A673 (cell line): ENCODE measurements around the gene HLA-DRA. TPM values are rescaled to one million over a fixed set of nuclear protein-coding genes. Genes with fewer than 3 reads are reported as not detected.

Source experiments
- BruUV-seq: library from RNA; stranded (reverse); fragments of 400-500 nt; replicated peaks from 2 replicates; lab custom pipeline; 2021; lab: Mats Ljungman, UMichigan
- CTCF ChIA-PET: fragments of 300-600 bp; sonication (Branson Sonifier 250); formaldehyde crosslinking; loops from one replicate; lab custom pipeline; 2022; ENCODE audit warnings: antibody characterized with exemption; lab: Charles Lee
- POLR2A ChIA-PET: fragments of 300-600 bp; sonication (Branson Sonifier 250); formaldehyde crosslinking; loops from one replicate; lab custom pipeline; 2022; ENCODE audit warnings: antibody characterized with exemption; ENCODE audit not compliant: low non-redundant PET; lab: Charles Lee
- DNase-seq: peaks from one replicate; pipeline ENCODE4 v3.0.0-alpha.2; 2015; ENCODE audit warnings: low spot score
- H3K27ac ChIP-seq: fragments of 200-600 bp; sonication (generic); 2 replicates; pipeline ENCODE4 v1.5.1; 2016; ENCODE audit warnings: mixed run types, low read depth, mild to moderate bottlenecking, mixed read lengths, antibody characterized with exemption, low read length; ENCODE audit not compliant: poor library complexity, severe bottlenecking
- H3K27me3 ChIP-seq: fragments of 200-600 bp; sonication (generic); replicated peaks from 2 replicates; pipeline ENCODE4 v1.6.1; 2017; ENCODE audit warnings: mixed run types, low read depth, mild to moderate bottlenecking, mixed read lengths, antibody characterized with exemption, low read length; ENCODE audit not compliant: insufficient read depth, poor library complexity
- H3K36me3 ChIP-seq: fragments of 200-600 bp; sonication (generic); 2 replicates; pipeline ENCODE4 v1.6.1; 2016; ENCODE audit warnings: mixed run types, mild to moderate bottlenecking, mixed read lengths, antibody characterized with exemption, low read length; ENCODE audit not compliant: insufficient read depth, poor library complexity, severe bottlenecking
- H3K4me1 ChIP-seq: fragments of 200-600 bp; sonication (generic); 2 replicates; pipeline ENCODE4 v1.6.1; 2017; ENCODE audit warnings: mixed run types, mild to moderate bottlenecking, mixed read lengths, antibody characterized with exemption, low read length; ENCODE audit not compliant: insufficient read depth, poor library complexity, severe bottlenecking
- H3K4me3 ChIP-seq: fragments of 200-600 bp; sonication (generic); 2 replicates; pipeline ENCODE4 v1.5.1; 2016; ENCODE audit warnings: low read depth, mixed run types, mild to moderate bottlenecking, mixed read lengths, low read length; ENCODE audit not compliant: poor library complexity, severe bottlenecking
- H3K9me3 ChIP-seq: fragments of 200-600 bp; sonication (generic); 2 replicates; pipeline ENCODE4 v1.6.1; 2016; ENCODE audit warnings: mixed run types, low read depth, mild to moderate bottlenecking, mixed read lengths, antibody characterized with exemption, low read length; ENCODE audit not compliant: poor library complexity, severe bottlenecking
- EZH2 ChIP-seq: fragments of 200-600 bp; sonication (generic); IDR thresholded peaks from 2 replicates; pipeline ENCODE4 v1.6.1; 2017; ENCODE audit warnings: borderline replicate concordance, low read depth, mild to moderate bottlenecking, mixed read lengths, antibody characterized with exemption, low read length; ENCODE audit not compliant: poor library complexity, severe bottlenecking
- intact Hi-C: fragments of 100-400 bp; cut with micrococcal nuclease; formaldehyde crosslinking; loops from one replicate; pipeline ENCODE4 v1.10.0; 2022; ENCODE audit not compliant: unreplicated experiment
- total RNA-seq: library from RNA; stranded (reverse); gene quantifications from 2 replicates; pipeline ENCODE4 v1.2.3, GENCODE V29; 2021
- TF ChIP-seq, protein P1 (sequence below): fragments of 300-800, 200-600 bp; sonication (generic); conservative IDR thresholded peaks from 2 replicates; pipeline ENCODE4 v1.5.1; 2017; ENCODE audit warnings: low read depth, mild to moderate bottlenecking, antibody characterized with exemption, low read length, moderate library complexity, mixed read lengths

Gene HLA-DRA
- total RNA-seq, 1 experiment from 2014 or later, result not detected

DNA sequence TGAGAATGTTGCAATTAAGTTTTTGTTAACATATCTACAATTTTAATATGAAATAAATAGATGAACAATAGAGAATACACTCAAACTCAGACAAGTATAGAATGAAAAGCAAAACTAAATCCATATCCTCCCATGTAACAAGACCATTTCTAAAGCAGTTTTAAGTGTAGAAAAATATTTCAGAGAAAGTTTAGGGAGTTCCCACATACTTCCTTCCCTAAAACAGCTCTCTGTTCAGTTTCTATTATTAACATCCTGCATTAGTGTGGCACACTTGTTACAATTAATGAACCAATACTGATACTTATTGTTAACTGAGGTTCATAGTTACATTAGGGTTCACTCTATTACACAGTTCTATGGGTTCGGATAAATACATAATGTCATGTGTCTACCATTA is 52.0 kb downstream of the HLA-DRA start:
- BruUV-seq, result no TSS peak
- ChIA-PET POLR2A (no interaction called here), CTCF (no interaction called here)
- H3K4me3 ChIP-seq, result no peak overlapping the region
- H3K27ac ChIP-seq, result no peak overlapping the region
- TF ChIP-seq EZH2, result no peak
- TF ChIP-seq, protein P1, sequence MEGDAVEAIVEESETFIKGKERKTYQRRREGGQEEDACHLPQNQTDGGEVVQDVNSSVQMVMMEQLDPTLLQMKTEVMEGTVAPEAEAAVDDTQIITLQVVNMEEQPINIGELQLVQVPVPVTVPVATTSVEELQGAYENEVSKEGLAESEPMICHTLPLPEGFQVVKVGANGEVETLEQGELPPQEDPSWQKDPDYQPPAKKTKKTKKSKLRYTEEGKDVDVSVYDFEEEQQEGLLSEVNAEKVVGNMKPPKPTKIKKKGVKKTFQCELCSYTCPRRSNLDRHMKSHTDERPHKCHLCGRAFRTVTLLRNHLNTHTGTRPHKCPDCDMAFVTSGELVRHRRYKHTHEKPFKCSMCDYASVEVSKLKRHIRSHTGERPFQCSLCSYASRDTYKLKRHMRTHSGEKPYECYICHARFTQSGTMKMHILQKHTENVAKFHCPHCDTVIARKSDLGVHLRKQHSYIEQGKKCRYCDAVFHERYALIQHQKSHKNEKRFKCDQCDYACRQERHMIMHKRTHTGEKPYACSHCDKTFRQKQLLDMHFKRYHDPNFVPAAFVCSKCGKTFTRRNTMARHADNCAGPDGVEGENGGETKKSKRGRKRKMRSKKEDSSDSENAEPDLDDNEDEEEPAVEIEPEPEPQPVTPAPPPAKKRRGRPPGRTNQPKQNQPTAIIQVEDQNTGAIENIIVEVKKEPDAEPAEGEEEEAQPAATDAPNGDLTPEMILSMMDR, result no peak
- H3K9me3 ChIP-seq, result no peaks in the 10 kb centered on the region
- no peaks in the 10 kb centered on the region for H3K4me1 ChIP-seq
- DNase-seq, result no peak
- intact Hi-C loops, result no loop called here
- no peaks in the 10 kb centered on the region for H3K36me3 ChIP-seq
- peaks cover 10% of the 10 kb centered on the region for H3K27me3 ChIP-seq

DNA sequence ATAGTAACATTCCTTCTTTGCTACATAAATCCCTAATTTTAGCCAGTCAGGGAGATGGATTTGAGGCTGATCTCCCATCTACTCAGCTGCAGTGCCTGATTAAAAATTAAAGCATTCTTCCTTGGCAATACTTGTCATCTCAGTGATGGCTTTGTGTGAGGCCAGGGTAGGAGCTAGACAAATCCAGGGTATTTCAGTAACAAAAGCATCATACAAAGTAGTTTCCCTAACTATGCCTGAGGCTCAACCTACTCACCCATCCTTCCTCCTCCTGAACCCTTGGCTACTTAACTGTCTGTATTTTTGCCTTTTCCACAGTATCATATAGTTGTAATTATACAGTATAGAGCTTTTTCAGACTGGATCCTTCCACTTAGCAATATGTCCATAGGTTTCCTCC is 52.7 kb downstream of the HLA-DRA start:
- TF ChIP-seq EZH2, result no peak
- TF ChIP-seq, protein P1, result no peak
- no peak overlapping the region for H3K4me3 ChIP-seq
- H3K4me1 ChIP-seq, result no peaks in the 10 kb centered on the region
- no peak overlapping the region for H3K27ac ChIP-seq
- intact Hi-C loops, result no loop called here
- BruUV-seq, result no TSS peak
- H3K36me3 ChIP-seq, result no peaks in the 10 kb centered on the region
- ChIA-PET POLR2A (no interaction called here), CTCF (no interaction called here)
- H3K27me3 ChIP-seq, result peaks cover 10% of the 10 kb centered on the region
- no peaks in the 10 kb centered on the region for H3K9me3 ChIP-seq
- DNase-seq, result no peak

Other genes with a start within 250 kb of the HLA-DRA start
- 84.0 and 97.2 TPM in 2 replicates for gene PBX2, start 249.7 kb upstream of the HLA-DRA start, total RNA-seq
- 4.8 and 6.0 TPM in 2 replicates for gene GPSM3, start 247.2 kb upstream of the HLA-DRA start, total RNA-seq
- gene NOTCH4, start 215.8 kb upstream of the HLA-DRA start, total RNA-seq, result 2.4 and 2.8 TPM in 2 replicates
- gene TSBP1, start 68.0 kb upstream of the HLA-DRA start, total RNA-seq, result not detected in 2 replicates
- gene BTNL2, start 32.7 kb upstream of the HLA-DRA start, total RNA-seq, result not detected in 2 replicates
- not detected in 2 replicates for gene HLA-DRB5, start 90.4 kb downstream of the HLA-DRA start, total RNA-seq
- gene HLA-DRB1, start 150.0 kb downstream of the HLA-DRA start, total RNA-seq, result not detected in 2 replicates
- gene HLA-DQA1, start 197.5 kb downstream of the HLA-DRA start, total RNA-seq, result not detected in 2 replicates
- not detected in 2 replicates for gene HLA-DQB1, start 226.8 kb downstream of the HLA-DRA start, total RNA-seq